ENCODE measurements around the gene AP2A1. TPM values are rescaled to one million over a fixed set of nuclear protein-coding genes. Genes with fewer than 3 reads are reported as not detected.

The AP2A1 gene
- total and polyA plus RNA-seq, 2 of the 13 experiments (the other 11 are each of a cell fraction or from before 2014, with no cell fraction given): 22.7 to 39.7 TPM

- intact Hi-C loops (cut with micrococcal nuclease; ENCODE audit: unreplicated experiment): no loop called here
- TF ChIP-seq ZNF318 (CRISPR knock-in tag; IDR thresholded peaks at IDR 0.05) (no peak), ZNF784 (CRISPR knock-in tag; IDR thresholded peaks at IDR 0.05; ENCODE audit: borderline replicate concordance) (no peak), FOXO1 (CRISPR knock-in tag; IDR thresholded peaks at IDR 0.05) (no peak), FOXA3 (CRISPR knock-in tag; IDR thresholded peaks at IDR 0.05) (no peak), HOXA9 (CRISPR knock-in tag; IDR thresholded peaks at IDR 0.05; ENCODE audit: borderline replicate concordance) (no peak), TCF12 (IDR thresholded peaks at IDR 0.05) (no peak), TCF12 (CRISPR knock-in tag; IDR thresholded peaks at IDR 0.05) (no peak), ZNF431 (CRISPR knock-in tag; IDR thresholded peaks at IDR 0.05; ENCODE audit: borderline replicate concordance, low read depth) (no peak), ARID4A (CRISPR knock-in tag; IDR thresholded peaks at IDR 0.05; ENCODE audit: borderline replicate concordance) (no peak), NBN (conservative IDR thresholded peaks at IDR 0.05) (no peak), ZBTB38 (CRISPR knock-in tag; IDR thresholded peaks at IDR 0.05) (no peak)
- Histone ChIP-seq H2AFZ (ENCODE audit: low read length) (no peak overlapping the region), H3K4me2 (ENCODE audit: low read depth, low read length) (no peak overlapping the region), H3K4me1 (ENCODE audit: insufficient read depth, low read length) (peaks cover 12% of the 10 kb centered on the region), H4K20me1 (ENCODE audit: insufficient read depth, low read length) (no peaks in the 10 kb centered on the region), H3K27me3 (ENCODE audit: control insufficient read depth in 1 of 2, insufficient read depth in 2 of 2, low read length in 2 of 2) (no peaks in the 10 kb centered on the region; a peak in 1 of 5 replicates), H3K36me3 (replicated peaks in 1 of 2; ENCODE audit: control insufficient read depth in 1 of 2, insufficient read depth in 2 of 2, low read length in 2 of 2) (no peaks in the 10 kb centered on the region), H3K9ac (ENCODE audit: insufficient read depth, low read depth, low read length) (no peak overlapping the region), H3K27ac (ENCODE audit: extremely low read length, insufficient read depth, low read length) (no peak overlapping the region), H3K4me3 (replicated peaks in 1 of 3; ENCODE audit: insufficient read depth in 1 of 3, low read depth in 2 of 3, low read length in 3 of 3) (no peak overlapping the region), H3K79me2 (ENCODE audit: insufficient read depth, low read length) (no peaks in the 10 kb centered on the region), H3K9me3 (ENCODE audit: low read length) (no peaks in the 10 kb centered on the region)
- ATAC-seq (no peak), FAIRE-seq (no peak), DNase-seq (ENCODE audit: low spot score) (no peak)
- in situ Hi-C loops (cut with HindIII; ENCODE audit: extremely low pct_ligation_motif_present, low pct_unique_long_range_greater_than_20kb): no loop called here
- ChIA-PET CTCF (ENCODE audit: low intra/inter-chr PET ratio, low total read pairs) (no interaction called here), POLR2A (interaction anchor here (0.6 kb wide), 2 partner anchors 19 to 1064 kb away, joined by 3 to 4 read pairs; no protein-coding TSS in a partner anchor)
- WGBS (ENCODE audit: low lambda C conversion rate): 64% methylated on average over 7 of the region's 10 CpGs
- no TSS peak for BruUV-seq (replicated peaks)
These were observed 26.9 kb upstream of the AP2A1 start for GRCh38 chr19:49739933-49740332.
